GM23338 (cell line): Measurements from ENCODE around the gene FKBP7. TPM values are rescaled to one million over a fixed set of nuclear protein-coding genes. Genes with fewer than 3 reads are reported as not detected.

Experiments
- ATAC-seq: fragments of 200-7000 bp; cut with Tn5 transposase; 3 replicates; pipeline ENCODE4 v1.9.1; 2020
- DNase-seq: peaks from one replicate; pipeline ENCODE4 v3.0.0-alpha.2; 2015; ENCODE audit warnings: low spot score
- H2AFZ ChIP-seq: fragments of 200-600 bp; sonication (generic); 2 replicates; pipeline ENCODE4 v1.8.0; 2016; ENCODE audit warnings: antibody characterized with exemption, mild to moderate bottlenecking, moderate library complexity
- H3F3A ChIP-seq: fragments of 200-600 bp; sonication (generic); replicated peaks from 2 replicates; pipeline ENCODE4 v1.8.0; 2017; ENCODE audit warnings: antibody characterized with exemption, mixed run types, low read depth
- H3K27ac ChIP-seq: fragments of 200-600 bp; sonication (generic); 2 replicates; pipeline ENCODE4 v1.6.1; 2016; ENCODE audit warnings: low read depth
- H3K27me3 ChIP-seq: fragments of 200-600 bp; sonication (generic); 2 replicates; pipeline ENCODE4 v1.8.0; 2016; ENCODE audit warnings: mild to moderate bottlenecking, mixed run types, moderate library complexity; ENCODE audit not compliant: insufficient read depth
- H3K36me3 ChIP-seq: fragments of 200-600 bp; sonication (generic); 2 replicates; pipeline ENCODE4 v1.8.0; 2016; ENCODE audit warnings: mild to moderate bottlenecking; ENCODE audit not compliant: insufficient read depth
- H3K4me1 ChIP-seq: fragments of 200-600 bp; sonication (generic); 2 replicates; pipeline ENCODE4 v1.8.0; 2016; ENCODE audit warnings: mild to moderate bottlenecking, moderate library complexity; ENCODE audit not compliant: insufficient read depth
- H3K4me2 ChIP-seq: fragments of 200-600 bp; sonication (generic); 2 replicates; pipeline ENCODE4 v1.7.1; 2017; ENCODE audit warnings: mixed run types
- H3K4me3 ChIP-seq: fragments of 200-600 bp; sonication (generic); 2 replicates; pipeline ENCODE4 v1.6.1; 2016; ENCODE audit warnings: mixed run types
- H3K79me2 ChIP-seq: fragments of 200-600 bp; sonication (generic); replicated peaks from 2 replicates; pipeline ENCODE4 v1.8.0; 2017; ENCODE audit warnings: mild to moderate bottlenecking; ENCODE audit not compliant: insufficient read depth
- H3K9me2 ChIP-seq: fragments of 200-600 bp; sonication (generic); 2 replicates; pipeline ENCODE4 v1.8.0; 2017; ENCODE audit not compliant: insufficient read depth
- H4K20me1 ChIP-seq: fragments of 200-600 bp; sonication (generic); replicated peaks from 2 replicates; pipeline ENCODE4 v1.8.0; 2017; ENCODE audit warnings: mild to moderate bottlenecking; ENCODE audit not compliant: insufficient read depth
- H3K27ac Mint-ChIP-seq: 2 replicates; pipeline ENCODE4 v1.8.0; 2020; ENCODE audit warnings: inconsistent platforms, mild to moderate bottlenecking, moderate library complexity, mixed read lengths
- H3K27me3 Mint-ChIP-seq: 3 replicates; pipeline ENCODE4 v1.8.0; 2022; ENCODE audit warnings: low read depth, mild to moderate bottlenecking, moderate library complexity, mixed read lengths, inconsistent platforms; ENCODE audit not compliant: insufficient read depth, poor library complexity
- H3K36me3 Mint-ChIP-seq: 3 replicates; pipeline ENCODE4 v1.8.0; 2021; ENCODE audit warnings: low read depth, mild to moderate bottlenecking, inconsistent platforms, moderate library complexity, mixed read lengths
- H3K4me1 Mint-ChIP-seq: 3 replicates; pipeline ENCODE4 v1.8.0; 2020; ENCODE audit warnings: mild to moderate bottlenecking, inconsistent platforms, mixed read lengths
- H3K4me3 Mint-ChIP-seq: 3 replicates; pipeline ENCODE4 v1.8.0; 2021; ENCODE audit warnings: moderate library complexity, mild to moderate bottlenecking, inconsistent platforms, mixed read lengths
- H3K9me3 Mint-ChIP-seq: 3 replicates; pipeline ENCODE4 v1.8.0; 2020; ENCODE audit warnings: moderate library complexity, mild to moderate bottlenecking, inconsistent platforms, mixed read lengths
- CREB1 ChIP-seq: fragments of 250-450 bp; sonication (Bioruptor Pico); IDR thresholded peaks from 2 replicates; pipeline ENCODE4 v1.5.0; 2020; ENCODE audit warnings: low read depth, mild to moderate bottlenecking, moderate library complexity
- EZH2 ChIP-seq: fragments of 200-600 bp; sonication (generic); IDR thresholded peaks from one replicate; pipeline ENCODE4 v1.8.0; 2017; ENCODE audit warnings: antibody characterized with exemption, mild to moderate bottlenecking, low read depth; ENCODE audit not compliant: unreplicated experiment
- EZH2phosphoT487 ChIP-seq: fragments of 200-600 bp; sonication (generic); IDR thresholded peaks from one replicate; pipeline ENCODE4 v1.8.1; 2018; ENCODE audit warnings: antibody characterized with exemption; ENCODE audit not compliant: unreplicated experiment
- JUNB ChIP-seq: IDR thresholded peaks from one replicate; pipeline ENCODE4 v1.6.1; 2016; ENCODE audit warnings: antibody characterized with exemption; ENCODE audit not compliant: unreplicated experiment
- NANOG ChIP-seq: IDR thresholded peaks from 2 replicates; pipeline ENCODE4 v1.6.1; 2016; ENCODE audit warnings: antibody characterized with exemption, borderline replicate concordance
- POLR2AphosphoS5 ChIP-seq: IDR thresholded peaks from 2 replicates; pipeline ENCODE4 v1.6.1; 2016; ENCODE audit warnings: antibody characterized with exemption, low read depth
- STAT1 ChIP-seq: IDR thresholded peaks from one replicate; pipeline ENCODE4 v1.6.1; 2016; ENCODE audit warnings: antibody characterized with exemption; ENCODE audit not compliant: unreplicated experiment
- ZNF114 ChIP-seq: fragments of 250-450 bp; sonication (Bioruptor Pico); IDR thresholded peaks from 2 replicates; pipeline ENCODE4 v1.5.0; 2020; ENCODE audit warnings: mild to moderate bottlenecking, moderate library complexity
- ZNF331 ChIP-seq: fragments of 250-450 bp; sonication (Bioruptor Pico); IDR thresholded peaks from 2 replicates; pipeline ENCODE4 v1.5.0; 2020; ENCODE audit warnings: low read depth, mild to moderate bottlenecking, moderate library complexity
- polyA plus RNA-seq: library from polyadenylated mRNA; unstranded; fragments of >200 nt; fragmentation: Nextera tagmentation; extraction: Ambion mirVana; gene quantifications from 2 replicates; pipeline ENCODE4 v1.2.1, GENCODE V29; 2016
- total RNA-seq: library from RNA; depleted of rRNA; stranded (reverse); fragments of >200 nt; shearing (Covaris generic); gene quantifications from 2 replicates; pipeline ENCODE4 v1.2.3, GENCODE V29; 2014
- TF ChIP-seq, protein P1 (sequence below): IDR thresholded peaks from 2 replicates; pipeline ENCODE4 v1.6.1; 2016; ENCODE audit warnings: antibody characterized with exemption
- TF ChIP-seq, protein P2 (sequence below), 2 experiments: fragments of 200-600 bp in 1 of 2; sonication (generic) in 1 of 2; conservative IDR thresholded peaks; 2 replicates each; pipeline versions ENCODE4 v1.5.1 to v1.6.1; 2016 to 2017; ENCODE audit warnings: antibody characterized with exemption in 2 of 2, low read depth in 2 of 2, mild to moderate bottlenecking in 2 of 2, moderate library complexity in 1 of 2
- TF ChIP-seq, protein P3 (sequence below): fragments of 250-450 bp; sonication (Bioruptor Pico); IDR thresholded peaks from 2 replicates; pipeline ENCODE4 v1.5.0; 2020; ENCODE audit warnings: mild to moderate bottlenecking, moderate library complexity
- TF ChIP-seq, protein P4 (sequence below): IDR thresholded peaks from one replicate; pipeline ENCODE4 v1.6.1; 2018; ENCODE audit warnings: antibody characterized with exemption; ENCODE audit not compliant: unreplicated experiment

FKBP7 gene
- total and polyA plus RNA-seq, 2 experiments from 2014 or later = 8.3 to 9.0 TPM

DNA sequence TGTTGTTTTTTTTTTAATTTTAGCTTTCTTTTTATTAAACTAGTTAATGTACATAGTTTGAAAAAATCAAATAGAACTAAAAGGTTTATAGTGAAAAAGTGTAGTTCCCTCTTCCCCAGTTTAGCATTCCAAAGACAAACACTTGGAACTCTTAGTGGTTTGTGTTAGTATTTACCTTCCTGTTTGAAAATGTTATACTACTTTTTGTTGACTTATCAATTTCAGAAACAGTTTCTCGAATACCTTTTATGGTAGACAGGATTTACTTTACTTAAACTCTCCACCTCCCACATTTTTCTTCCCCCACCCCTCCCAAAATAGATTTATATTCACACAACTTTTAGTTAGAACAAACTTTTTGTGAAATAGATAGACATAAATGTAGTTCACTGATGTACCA, 28.5 kb upstream of the FKBP7 start:
- Histone ChIP-seq H3K4me1 (peaks cover 20% of the 10 kb centered on the region), H3K79me2 (no peaks in the 10 kb centered on the region), H3K27me3 (peaks cover 3% of the 10 kb centered on the region; the same call in 1 of the 2 replicates), H3K27ac (no peak overlapping the region), H3K9me2 (no peaks in the 10 kb centered on the region), H2AFZ (no peak overlapping the region), H3K36me3 (no peaks in the 10 kb centered on the region), H3F3A (no peaks in the 10 kb centered on the region), H4K20me1 (no peaks in the 10 kb centered on the region; the same call in 1 of the 2 replicates), H3K4me2 (no peak overlapping the region), H3K4me3 (no peak overlapping the region)
- H3K36me3 Mint-ChIP-seq = 0 out of 3 replicates have a peak, but pooled peaks cover 5% of the 10 kb centered on the region
- H3K4me1 Mint-ChIP-seq = peaks cover 26% of the 10 kb centered on the region
- DNase-seq (no peak), ATAC-seq (no peak)
- H3K27me3 Mint-ChIP-seq = peaks cover 3% of the 10 kb centered on the region
- H3K27ac Mint-ChIP-seq = no peak overlapping the region
- H3K9me3 Mint-ChIP-seq = no peaks in the 10 kb centered on the region
- no peak overlapping the region for H3K4me3 Mint-ChIP-seq
- TF ChIP-seq, protein P1, sequence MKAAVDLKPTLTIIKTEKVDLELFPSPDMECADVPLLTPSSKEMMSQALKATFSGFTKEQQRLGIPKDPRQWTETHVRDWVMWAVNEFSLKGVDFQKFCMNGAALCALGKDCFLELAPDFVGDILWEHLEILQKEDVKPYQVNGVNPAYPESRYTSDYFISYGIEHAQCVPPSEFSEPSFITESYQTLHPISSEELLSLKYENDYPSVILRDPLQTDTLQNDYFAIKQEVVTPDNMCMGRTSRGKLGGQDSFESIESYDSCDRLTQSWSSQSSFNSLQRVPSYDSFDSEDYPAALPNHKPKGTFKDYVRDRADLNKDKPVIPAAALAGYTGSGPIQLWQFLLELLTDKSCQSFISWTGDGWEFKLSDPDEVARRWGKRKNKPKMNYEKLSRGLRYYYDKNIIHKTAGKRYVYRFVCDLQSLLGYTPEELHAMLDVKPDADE = no peak
- TF ChIP-seq STAT1 = no peak
- TF ChIP-seq ZNF114 (CRISPR knock-in tag) = no peak
- TF ChIP-seq, protein P2, sequence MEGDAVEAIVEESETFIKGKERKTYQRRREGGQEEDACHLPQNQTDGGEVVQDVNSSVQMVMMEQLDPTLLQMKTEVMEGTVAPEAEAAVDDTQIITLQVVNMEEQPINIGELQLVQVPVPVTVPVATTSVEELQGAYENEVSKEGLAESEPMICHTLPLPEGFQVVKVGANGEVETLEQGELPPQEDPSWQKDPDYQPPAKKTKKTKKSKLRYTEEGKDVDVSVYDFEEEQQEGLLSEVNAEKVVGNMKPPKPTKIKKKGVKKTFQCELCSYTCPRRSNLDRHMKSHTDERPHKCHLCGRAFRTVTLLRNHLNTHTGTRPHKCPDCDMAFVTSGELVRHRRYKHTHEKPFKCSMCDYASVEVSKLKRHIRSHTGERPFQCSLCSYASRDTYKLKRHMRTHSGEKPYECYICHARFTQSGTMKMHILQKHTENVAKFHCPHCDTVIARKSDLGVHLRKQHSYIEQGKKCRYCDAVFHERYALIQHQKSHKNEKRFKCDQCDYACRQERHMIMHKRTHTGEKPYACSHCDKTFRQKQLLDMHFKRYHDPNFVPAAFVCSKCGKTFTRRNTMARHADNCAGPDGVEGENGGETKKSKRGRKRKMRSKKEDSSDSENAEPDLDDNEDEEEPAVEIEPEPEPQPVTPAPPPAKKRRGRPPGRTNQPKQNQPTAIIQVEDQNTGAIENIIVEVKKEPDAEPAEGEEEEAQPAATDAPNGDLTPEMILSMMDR (conservative IDR thresholded peaks at IDR 0.05; ENCODE audit: low read depth in 2 of 2) = no peak
- TF ChIP-seq POLR2AphosphoS5 = no peak
- TF ChIP-seq, protein P3, sequence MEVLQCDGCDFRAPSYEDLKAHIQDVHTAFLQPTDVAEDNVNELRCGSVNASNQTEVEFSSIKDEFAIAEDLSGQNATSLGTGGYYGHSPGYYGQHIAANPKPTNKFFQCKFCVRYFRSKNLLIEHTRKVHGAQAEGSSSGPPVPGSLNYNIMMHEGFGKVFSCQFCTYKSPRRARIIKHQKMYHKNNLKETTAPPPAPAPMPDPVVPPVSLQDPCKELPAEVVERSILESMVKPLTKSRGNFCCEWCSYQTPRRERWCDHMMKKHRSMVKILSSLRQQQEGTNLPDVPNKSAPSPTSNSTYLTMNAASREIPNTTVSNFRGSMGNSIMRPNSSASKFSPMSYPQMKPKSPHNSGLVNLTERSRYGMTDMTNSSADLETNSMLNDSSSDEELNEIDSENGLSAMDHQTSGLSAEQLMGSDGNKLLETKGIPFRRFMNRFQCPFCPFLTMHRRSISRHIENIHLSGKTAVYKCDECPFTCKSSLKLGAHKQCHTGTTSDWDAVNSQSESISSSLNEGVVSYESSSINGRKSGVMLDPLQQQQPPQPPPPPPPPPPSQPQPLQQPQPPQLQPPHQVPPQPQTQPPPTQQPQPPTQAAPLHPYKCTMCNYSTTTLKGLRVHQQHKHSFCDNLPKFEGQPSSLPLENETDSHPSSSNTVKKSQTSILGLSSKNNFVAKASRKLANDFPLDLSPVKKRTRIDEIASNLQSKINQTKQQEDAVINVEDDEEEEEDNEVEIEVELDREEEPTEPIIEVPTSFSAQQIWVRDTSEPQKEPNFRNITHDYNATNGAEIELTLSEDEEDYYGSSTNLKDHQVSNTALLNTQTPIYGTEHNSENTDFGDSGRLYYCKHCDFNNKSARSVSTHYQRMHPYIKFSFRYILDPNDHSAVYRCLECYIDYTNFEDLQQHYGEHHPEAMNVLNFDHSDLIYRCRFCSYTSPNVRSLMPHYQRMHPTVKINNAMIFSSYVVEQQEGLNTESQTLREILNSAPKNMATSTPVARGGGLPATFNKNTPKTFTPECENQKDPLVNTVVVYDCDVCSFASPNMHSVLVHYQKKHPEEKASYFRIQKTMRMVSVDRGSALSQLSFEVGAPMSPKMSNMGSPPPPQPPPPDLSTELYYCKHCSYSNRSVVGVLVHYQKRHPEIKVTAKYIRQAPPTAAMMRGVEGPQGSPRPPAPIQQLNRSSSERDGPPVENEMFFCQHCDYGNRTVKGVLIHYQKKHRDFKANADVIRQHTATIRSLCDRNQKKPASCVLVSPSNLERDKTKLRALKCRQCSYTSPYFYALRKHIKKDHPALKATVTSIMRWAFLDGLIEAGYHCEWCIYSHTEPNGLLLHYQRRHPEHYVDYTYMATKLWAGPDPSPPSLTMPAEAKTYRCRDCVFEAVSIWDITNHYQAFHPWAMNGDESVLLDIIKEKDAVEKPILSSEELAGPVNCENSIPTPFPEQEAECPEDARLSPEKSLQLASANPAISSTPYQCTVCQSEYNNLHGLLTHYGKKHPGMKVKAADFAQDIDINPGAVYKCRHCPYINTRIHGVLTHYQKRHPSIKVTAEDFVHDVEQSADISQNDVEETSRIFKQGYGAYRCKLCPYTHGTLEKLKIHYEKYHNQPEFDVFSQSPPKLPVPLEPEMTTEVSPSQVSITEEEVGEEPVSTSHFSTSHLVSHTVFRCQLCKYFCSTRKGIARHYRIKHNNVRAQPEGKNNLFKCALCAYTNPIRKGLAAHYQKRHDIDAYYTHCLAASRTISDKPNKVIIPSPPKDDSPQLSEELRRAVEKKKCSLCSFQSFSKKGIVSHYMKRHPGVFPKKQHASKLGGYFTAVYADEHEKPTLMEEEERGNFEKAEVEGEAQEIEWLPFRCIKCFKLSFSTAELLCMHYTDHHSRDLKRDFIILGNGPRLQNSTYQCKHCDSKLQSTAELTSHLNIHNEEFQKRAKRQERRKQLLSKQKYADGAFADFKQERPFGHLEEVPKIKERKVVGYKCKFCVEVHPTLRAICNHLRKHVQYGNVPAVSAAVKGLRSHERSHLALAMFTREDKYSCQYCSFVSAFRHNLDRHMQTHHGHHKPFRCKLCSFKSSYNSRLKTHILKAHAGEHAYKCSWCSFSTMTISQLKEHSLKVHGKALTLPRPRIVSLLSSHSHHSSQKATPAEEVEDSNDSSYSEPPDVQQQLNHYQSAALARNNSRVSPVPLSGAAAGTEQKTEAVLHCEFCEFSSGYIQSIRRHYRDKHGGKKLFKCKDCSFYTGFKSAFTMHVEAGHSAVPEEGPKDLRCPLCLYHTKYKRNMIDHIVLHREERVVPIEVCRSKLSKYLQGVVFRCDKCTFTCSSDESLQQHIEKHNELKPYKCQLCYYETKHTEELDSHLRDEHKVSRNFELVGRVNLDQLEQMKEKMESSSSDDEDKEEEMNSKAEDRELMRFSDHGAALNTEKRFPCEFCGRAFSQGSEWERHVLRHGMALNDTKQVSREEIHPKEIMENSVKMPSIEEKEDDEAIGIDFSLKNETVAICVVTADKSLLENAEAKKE = no peak
- no peak for TF ChIP-seq CREB1 (CRISPR knock-in tag)
- TF ChIP-seq NANOG = no peak
- TF ChIP-seq, protein P4, sequence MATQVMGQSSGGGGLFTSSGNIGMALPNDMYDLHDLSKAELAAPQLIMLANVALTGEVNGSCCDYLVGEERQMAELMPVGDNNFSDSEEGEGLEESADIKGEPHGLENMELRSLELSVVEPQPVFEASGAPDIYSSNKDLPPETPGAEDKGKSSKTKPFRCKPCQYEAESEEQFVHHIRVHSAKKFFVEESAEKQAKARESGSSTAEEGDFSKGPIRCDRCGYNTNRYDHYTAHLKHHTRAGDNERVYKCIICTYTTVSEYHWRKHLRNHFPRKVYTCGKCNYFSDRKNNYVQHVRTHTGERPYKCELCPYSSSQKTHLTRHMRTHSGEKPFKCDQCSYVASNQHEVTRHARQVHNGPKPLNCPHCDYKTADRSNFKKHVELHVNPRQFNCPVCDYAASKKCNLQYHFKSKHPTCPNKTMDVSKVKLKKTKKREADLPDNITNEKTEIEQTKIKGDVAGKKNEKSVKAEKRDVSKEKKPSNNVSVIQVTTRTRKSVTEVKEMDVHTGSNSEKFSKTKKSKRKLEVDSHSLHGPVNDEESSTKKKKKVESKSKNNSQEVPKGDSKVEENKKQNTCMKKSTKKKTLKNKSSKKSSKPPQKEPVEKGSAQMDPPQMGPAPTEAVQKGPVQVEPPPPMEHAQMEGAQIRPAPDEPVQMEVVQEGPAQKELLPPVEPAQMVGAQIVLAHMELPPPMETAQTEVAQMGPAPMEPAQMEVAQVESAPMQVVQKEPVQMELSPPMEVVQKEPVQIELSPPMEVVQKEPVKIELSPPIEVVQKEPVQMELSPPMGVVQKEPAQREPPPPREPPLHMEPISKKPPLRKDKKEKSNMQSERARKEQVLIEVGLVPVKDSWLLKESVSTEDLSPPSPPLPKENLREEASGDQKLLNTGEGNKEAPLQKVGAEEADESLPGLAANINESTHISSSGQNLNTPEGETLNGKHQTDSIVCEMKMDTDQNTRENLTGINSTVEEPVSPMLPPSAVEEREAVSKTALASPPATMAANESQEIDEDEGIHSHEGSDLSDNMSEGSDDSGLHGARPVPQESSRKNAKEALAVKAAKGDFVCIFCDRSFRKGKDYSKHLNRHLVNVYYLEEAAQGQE = no peak
- TF ChIP-seq JUNB = no peak
- no peak for TF ChIP-seq EZH2phosphoT487
- TF ChIP-seq EZH2 = no peak
- no peak for TF ChIP-seq ZNF331 (CRISPR knock-in tag)
